Testis (tissue), 2 donors: ENCODE measurements around the gene CLSTN1.

Source experiments
- POLR2A ChIP-seq: fragments of 450-650 bp; IDR thresholded peaks from one replicate; pipeline ENCODE4 v1.6.1; 2017; ENCODE audit warnings: antibody characterized with exemption, mild to moderate bottlenecking, moderate library complexity
- TF ChIP-seq, protein P1 (sequence below), 3 experiments: fragments of 450-650 bp in 2 of 3; fragments of 200-600 bp in 1 of 3; sonication (generic) in 1 of 3; IDR thresholded peaks; one replicate each; pipeline ENCODE4 v1.5.1; 2016 to 2019; ENCODE audit warnings: antibody characterized with exemption in 3 of 3, mild to moderate bottlenecking in 2 of 3, moderate library complexity in 1 of 3

DNA sequence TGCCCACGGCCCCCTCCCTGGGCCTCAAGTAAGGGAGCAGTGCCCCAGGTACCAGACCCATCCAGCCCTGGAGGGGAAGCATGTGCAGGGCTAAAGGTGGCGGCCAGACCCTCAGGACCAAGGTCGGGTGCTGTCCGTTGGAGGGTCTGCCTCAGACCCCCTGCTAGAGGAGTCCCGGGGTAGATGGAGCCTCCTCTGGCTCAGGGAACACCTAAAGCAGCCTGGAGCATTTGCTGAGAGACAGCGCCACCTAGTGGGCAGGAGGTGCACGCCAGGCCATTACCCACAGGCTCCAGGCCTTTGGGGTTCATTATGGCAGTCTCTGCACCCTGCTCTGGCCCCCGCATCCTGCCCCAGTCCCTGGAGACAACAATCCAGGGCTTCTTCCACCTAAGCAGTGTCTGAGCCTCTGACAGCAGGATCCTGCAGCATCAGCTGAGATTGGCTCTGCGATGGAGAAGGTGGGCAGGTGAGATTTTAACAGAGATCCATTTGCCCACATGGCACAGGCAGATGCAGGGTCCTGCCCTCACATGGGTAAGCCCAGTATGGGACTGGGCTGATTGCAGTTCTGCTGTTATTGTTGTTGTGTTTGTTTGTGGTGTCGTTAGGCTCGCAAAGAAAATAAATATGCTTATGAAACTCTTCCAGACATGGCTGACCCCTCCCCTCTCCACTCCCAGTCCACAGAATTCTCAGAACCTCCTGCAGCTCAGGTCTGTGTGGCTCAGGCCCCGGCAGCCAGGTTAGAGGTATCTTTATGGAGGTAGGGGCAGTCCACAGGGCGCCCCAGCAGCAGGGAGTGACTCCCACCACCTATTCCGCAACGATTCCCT is 43.9 kb upstream of the CLSTN1 start:
- TF ChIP-seq, protein P1, sequence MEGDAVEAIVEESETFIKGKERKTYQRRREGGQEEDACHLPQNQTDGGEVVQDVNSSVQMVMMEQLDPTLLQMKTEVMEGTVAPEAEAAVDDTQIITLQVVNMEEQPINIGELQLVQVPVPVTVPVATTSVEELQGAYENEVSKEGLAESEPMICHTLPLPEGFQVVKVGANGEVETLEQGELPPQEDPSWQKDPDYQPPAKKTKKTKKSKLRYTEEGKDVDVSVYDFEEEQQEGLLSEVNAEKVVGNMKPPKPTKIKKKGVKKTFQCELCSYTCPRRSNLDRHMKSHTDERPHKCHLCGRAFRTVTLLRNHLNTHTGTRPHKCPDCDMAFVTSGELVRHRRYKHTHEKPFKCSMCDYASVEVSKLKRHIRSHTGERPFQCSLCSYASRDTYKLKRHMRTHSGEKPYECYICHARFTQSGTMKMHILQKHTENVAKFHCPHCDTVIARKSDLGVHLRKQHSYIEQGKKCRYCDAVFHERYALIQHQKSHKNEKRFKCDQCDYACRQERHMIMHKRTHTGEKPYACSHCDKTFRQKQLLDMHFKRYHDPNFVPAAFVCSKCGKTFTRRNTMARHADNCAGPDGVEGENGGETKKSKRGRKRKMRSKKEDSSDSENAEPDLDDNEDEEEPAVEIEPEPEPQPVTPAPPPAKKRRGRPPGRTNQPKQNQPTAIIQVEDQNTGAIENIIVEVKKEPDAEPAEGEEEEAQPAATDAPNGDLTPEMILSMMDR (IDR thresholded peaks at IDR 0.05): peak; percentile 91 to 97 (median 91)
- TF ChIP-seq POLR2A: no peak
